Measurements from ENCODE around the gene PPP1R3F.
"Not testable (repeated sequence)": the region's sequence is repeated elsewhere in the genome, so short reads cannot be mapped to it uniquely, and the experiment has no call there.

PPP1R3F gene

GRCh38 chrX:49276671-49277534 is 7.3 kb downstream of the PPP1R3F start:
- DNase-seq = peak in 1 of 2 donors; percentile 21

- no peak for DNase-seq
These were observed 7.9 kb downstream of the PPP1R3F start for GRCh38 chrX:49277535-49277830.

- DNase-seq = no peak
These were observed 8.5 kb downstream of the PPP1R3F start for GRCh38 chrX:49278081-49278480.

GRCh38 chrX:49282647-49283011 is 13.0 kb downstream of the PPP1R3F start:
- no peak for DNase-seq

- no peak for DNase-seq
These were observed 14.6 kb downstream of the PPP1R3F start for GRCh38 chrX:49284212-49284611.

GRCh38 chrX:49286136-49286535 is 16.5 kb downstream of the PPP1R3F start:
- DNase-seq = no peak

GRCh38 chrX:49286581-49286980 is 17.0 kb downstream of the PPP1R3F start:
- DNase-seq = no peak

- no peak for DNase-seq
These were observed 18.1 kb downstream of the PPP1R3F start for GRCh38 chrX:49287665-49288064.

- DNase-seq = no peak
These were observed 20.6 kb downstream of the PPP1R3F start for GRCh38 chrX:49290215-49290614.

- DNase-seq = peak; percentile 78 to 79
These were observed 22.2 kb downstream of the PPP1R3F start for GRCh38 chrX:49291615-49292337.

- DNase-seq = no peak
These were observed 23.1 kb downstream of the PPP1R3F start for GRCh38 chrX:49292400-49293362.

GRCh38 chrX:49299293-49299692 is 29.7 kb downstream of the PPP1R3F start:
- DNase-seq = not testable (repeated sequence)

GRCh38 chrX:49300703-49301102 is 31.1 kb downstream of the PPP1R3F start:
- DNase-seq = no peak

GRCh38 chrX:49303346-49303745 is 33.8 kb downstream of the PPP1R3F start, which contains the start of gene GAGE10:
Gene GAGE10 (plus strand): TSS chrX:49303646. CDS start chrX:49304860, 1,214 bp downstream.
- DNase-seq = no peak

GRCh38 chrX:49307775-49308174 is 38.2 kb downstream of the PPP1R3F start:
- not testable (repeated sequence) for DNase-seq

GRCh38 chrX:49308604-49309269 is 39.1 kb downstream of the PPP1R3F start:
- peak in 1 of 2 donors; percentile 6 for DNase-seq

GRCh38 chrX:49309401-49309981 is 39.9 kb downstream of the PPP1R3F start:
- no peak for DNase-seq

GRCh38 chrX:49310371-49310770 is 40.8 kb downstream of the PPP1R3F start:
- no peak for DNase-seq

GRCh38 chrX:49312176-49312575 is 42.6 kb downstream of the PPP1R3F start:
- no peak for DNase-seq

GRCh38 chrX:49316085-49316484 is 46.5 kb downstream of the PPP1R3F start:
- no peak for DNase-seq

- not testable (repeated sequence) for DNase-seq
These were observed 52.1 kb downstream of the PPP1R3F start, which contains the start of gene GAGE12J for GRCh38 chrX:49321737-49322136. Gene GAGE12J (plus strand): TSS chrX:49322037. CDS start chrX:49323194, 1,157 bp downstream.

- DNase-seq = not testable (repeated sequence)
These were observed 52.7 kb downstream of the PPP1R3F start for GRCh38 chrX:49322266-49322665.

All from stimulated activated CD4-positive, alpha-beta T cell treated with anti-CD3 and anti-CD28 coated beads, Interleukin-2, amount 100 ng/mL, for 24 hours (primary cell).